Measurements from ENCODE around the gene ZNF74.
"Not testable (repeated sequence)": the region's sequence is repeated elsewhere in the genome, so short reads cannot be mapped to it uniquely, and the experiment has no call there.

ZNF74 gene

GRCh38 chr22:20446383-20446970, 52.5 kb downstream of the ZNF74 start:
- Histone ChIP-seq H3K36me3 (ENCODE audit: low read depth) (peaks cover 11% of the 10 kb centered on the region; the same call in 1 of the 2 replicates), H3K4me1 (ENCODE audit: insufficient read depth, poor library complexity, severe bottlenecking) (no peaks in the 10 kb centered on the region), H3K9me3 (ENCODE audit: severe bottlenecking) (peaks cover 7% of the 10 kb centered on the region), H3K4me3 (ENCODE audit: severe bottlenecking) (no peak overlapping the region), H3K27ac (ENCODE audit: poor library complexity, severe bottlenecking) (no peak overlapping the region), H3K27me3 (ENCODE audit: insufficient read depth, poor library complexity, severe bottlenecking) (no peaks in the 10 kb centered on the region)
- TF ChIP-seq CTCF (IDR thresholded peaks at IDR 0.05; ENCODE audit: poor library complexity, severe bottlenecking) = no peak
- DNase-seq (ENCODE audit: low spot score) = no peak
- ATAC-seq (ENCODE audit: low read depth) = no peak

GRCh38 chr22:20448630-20449029, 54.7 kb downstream of the ZNF74 start:
- Histone ChIP-seq H3K36me3 (ENCODE audit: low read depth) (0 out of 2 replicates have a peak, but pooled peaks cover 6% of the 10 kb centered on the region), H3K9me3 (ENCODE audit: severe bottlenecking) (peaks cover 7% of the 10 kb centered on the region), H3K27me3 (ENCODE audit: insufficient read depth, poor library complexity, severe bottlenecking) (no peaks in the 10 kb centered on the region), H3K27ac (ENCODE audit: poor library complexity, severe bottlenecking) (no peak overlapping the region), H3K4me1 (ENCODE audit: insufficient read depth, poor library complexity, severe bottlenecking) (no peaks in the 10 kb centered on the region), H3K4me3 (ENCODE audit: severe bottlenecking) (no peak overlapping the region)
- TF ChIP-seq CTCF (IDR thresholded peaks at IDR 0.05; ENCODE audit: poor library complexity, severe bottlenecking) = no peak
- no peak for DNase-seq (ENCODE audit: low spot score)
- no peak for ATAC-seq (ENCODE audit: low read depth)

- DNase-seq (ENCODE audit: low spot score) = no peak
- no peak overlapping the region for H3K27ac ChIP-seq (ENCODE audit: poor library complexity, severe bottlenecking)
- no peaks in the 10 kb centered on the region for H3K36me3 ChIP-seq (ENCODE audit: low read depth)
- no peaks in the 10 kb centered on the region for H3K4me1 ChIP-seq (ENCODE audit: insufficient read depth, poor library complexity, severe bottlenecking)
- H3K4me3 ChIP-seq (ENCODE audit: severe bottlenecking) = no peak overlapping the region
- H3K27me3 ChIP-seq (ENCODE audit: insufficient read depth, poor library complexity, severe bottlenecking) = no peaks in the 10 kb centered on the region
- no peak for TF ChIP-seq CTCF (IDR thresholded peaks at IDR 0.05; ENCODE audit: poor library complexity, severe bottlenecking)
- peaks cover 7% of the 10 kb centered on the region for H3K9me3 ChIP-seq (ENCODE audit: severe bottlenecking)
- no peak for ATAC-seq (ENCODE audit: low read depth)
Measured at GRCh38 chr22:20449819-20450550, 56.0 kb downstream of the ZNF74 start.

- no peaks in the 10 kb centered on the region for H3K4me1 ChIP-seq (ENCODE audit: insufficient read depth, poor library complexity, severe bottlenecking)
- no peak for TF ChIP-seq CTCF (IDR thresholded peaks at IDR 0.05; ENCODE audit: poor library complexity, severe bottlenecking)
- H3K27me3 ChIP-seq (ENCODE audit: insufficient read depth, poor library complexity, severe bottlenecking) = no peaks in the 10 kb centered on the region
- H3K36me3 ChIP-seq (ENCODE audit: low read depth) = no peaks in the 10 kb centered on the region
- H3K9me3 ChIP-seq (ENCODE audit: severe bottlenecking) = peaks cover 7% of the 10 kb centered on the region
- no peak for DNase-seq (ENCODE audit: low spot score)
- H3K4me3 ChIP-seq (ENCODE audit: severe bottlenecking) = no peak overlapping the region
- H3K27ac ChIP-seq (ENCODE audit: poor library complexity, severe bottlenecking) = no peak overlapping the region
- ATAC-seq (ENCODE audit: low read depth) = no peak
Measured at GRCh38 chr22:20450551-20450906, 56.6 kb downstream of the ZNF74 start.

- H3K4me3 ChIP-seq (ENCODE audit: severe bottlenecking); H3K36me3 ChIP-seq (ENCODE audit: low read depth); ATAC-seq (ENCODE audit: low read depth); H3K27me3 ChIP-seq (ENCODE audit: insufficient read depth, poor library complexity, severe bottlenecking); H3K4me1 ChIP-seq (ENCODE audit: insufficient read depth, poor library complexity, severe bottlenecking); H3K27ac ChIP-seq (ENCODE audit: poor library complexity, severe bottlenecking); DNase-seq (ENCODE audit: low spot score); H3K9me3 ChIP-seq (ENCODE audit: severe bottlenecking): not testable (repeated sequence)
Measured at GRCh38 chr22:20451129-20451778, 57.3 kb downstream of the ZNF74 start.

Data from RWPE2 (cell line).